Liver (tissue), 9 donors: ENCODE data around the gene ATP6AP1. TPM values are rescaled to one million over a fixed set of nuclear protein-coding genes. Genes with fewer than 3 reads are reported as not detected.

Experiments
- DNase-seq: peaks from one replicate; pipeline ENCODE4 v3.0.0-alpha.2; 2017; ENCODE audit warnings: low spot score
- H3K27ac ChIP-seq, 2 donors: one replicate each; pipeline ENCODE4 v1.7.0; 2013; ENCODE audit warnings: inconsistent platforms in 2 of 2, low read length in 2 of 2, control low read depth in 1 of 2, low read depth in 1 of 2, mild to moderate bottlenecking in 1 of 2
- H3K27me3 ChIP-seq, 4 donors: one replicate each; pipeline versions ENCODE4 v1.6.1 to v1.7.0; 2013; ENCODE audit warnings: low read length in 3 of 4, inconsistent platforms in 1 of 4, mild to moderate bottlenecking in 1 of 4, moderate library complexity in 1 of 4; ENCODE audit not compliant: control insufficient read depth in 4 of 4, insufficient read depth in 4 of 4
- H3K36me3 ChIP-seq, 4 donors: one replicate each; pipeline versions ENCODE4 v1.6.1 to v1.7.0; 2013; ENCODE audit warnings: low read length in 3 of 4, mild to moderate bottlenecking in 3 of 4, low read depth in 1 of 4, moderate library complexity in 1 of 4; ENCODE audit not compliant: control insufficient read depth in 4 of 4, insufficient read depth in 3 of 4
- H3K4me1 ChIP-seq, 4 donors: one replicate each; pipeline versions ENCODE4 v1.6.1 to v1.7.0; 2013; ENCODE audit warnings: low read length in 3 of 4, mild to moderate bottlenecking in 3 of 4, moderate library complexity in 1 of 4; ENCODE audit not compliant: control insufficient read depth in 4 of 4, insufficient read depth in 4 of 4
- H3K4me3 ChIP-seq, 3 donors: one replicate each; pipeline versions ENCODE4 v1.6.1 to v1.7.0; 2013; ENCODE audit warnings: low read length in 3 of 3, control low read depth in 1 of 3, low read depth in 1 of 3, mild to moderate bottlenecking in 1 of 3
- H3K9ac ChIP-seq, 2 donors: one replicate each; pipeline ENCODE4 v1.7.0; 2013; ENCODE audit warnings: low read length in 2 of 2, mild to moderate bottlenecking in 2 of 2, moderate library complexity in 2 of 2, control low read depth in 1 of 2, low read depth in 1 of 2
- H3K9me3 ChIP-seq, 4 donors: one replicate each; pipeline versions ENCODE4 v1.6.1 to v1.7.0; 2013; ENCODE audit warnings: low read length in 3 of 4; ENCODE audit not compliant: control insufficient read depth in 4 of 4
- EGR1 ChIP-seq, 2 donors: IDR thresholded peaks; 2 replicates each; pipeline ENCODE4 v1.6.1; 2016 to 2018; ENCODE audit warnings: antibody characterized with exemption in 2 of 2, low read depth in 2 of 2
- FOXA1 ChIP-seq: IDR thresholded peaks from 2 replicates; pipeline ENCODE4 v1.6.1; 2016; ENCODE audit warnings: antibody characterized with exemption
- GABPA ChIP-seq, 2 donors: IDR thresholded peaks in 1 of 2; conservative IDR thresholded peaks in 1 of 2; 2 replicates each; pipeline ENCODE4 v1.6.1; 2016; ENCODE audit warnings: antibody characterized with exemption in 2 of 2, mild to moderate bottlenecking in 1 of 2, moderate library complexity in 1 of 2
- HNF4G ChIP-seq: IDR thresholded peaks from 2 replicates; pipeline ENCODE4 v1.6.1; 2016; ENCODE audit warnings: antibody characterized with exemption
- JUND ChIP-seq, 2 donors: IDR thresholded peaks; 2 replicates each; pipeline ENCODE4 v1.6.1; 2016; ENCODE audit warnings: antibody characterized with exemption in 2 of 2
- NR2F2 ChIP-seq: IDR thresholded peaks from 2 replicates; pipeline ENCODE4 v1.6.1; 2016; ENCODE audit warnings: antibody characterized with exemption
- RAD21 ChIP-seq, 2 donors: IDR thresholded peaks; 2 replicates each; pipeline ENCODE4 v1.6.1; 2016; ENCODE audit warnings: antibody characterized with exemption in 2 of 2, mild to moderate bottlenecking in 2 of 2
- RXRA ChIP-seq, 2 donors: IDR thresholded peaks; 2 replicates each; pipeline ENCODE4 v1.6.1; 2017 to 2018; ENCODE audit warnings: antibody characterized with exemption in 2 of 2, mild to moderate bottlenecking in 1 of 2
- SP1 ChIP-seq: IDR thresholded peaks from 2 replicates; pipeline ENCODE4 v1.6.1; 2018; ENCODE audit warnings: antibody characterized with exemption, mild to moderate bottlenecking
- TAF1 ChIP-seq: conservative IDR thresholded peaks from 2 replicates; pipeline ENCODE4 v1.6.1; 2016; ENCODE audit warnings: antibody characterized with exemption, mild to moderate bottlenecking
- YY1 ChIP-seq: IDR thresholded peaks from 2 replicates; pipeline ENCODE4 v1.6.1; 2016; ENCODE audit warnings: antibody characterized with exemption, mild to moderate bottlenecking
- WGBS: extraction: QIAGEN DNeasy Blood & Tissue Kit; methylation state at CpG from one replicate; pipeline ENCODE4 v1.1.7; 2013; 5-methylcytosine and 5-hydroxymethylcytosine counted together
- polyA plus RNA-seq, 2 donors: library from polyadenylated mRNA; stranded (reverse) in 1 of 2; unstranded in 1 of 2; fragments of 200-250 nt in 1 of 2; fragments of >200 nt in 1 of 2; fragmentation: Nextera tagmentation in 1 of 2; extraction: Ambion mirVana in 1 of 2; gene quantifications; one replicate each; pipeline versions ENCODE4 v1.2.1 to v1.2.3, GENCODE V29; 2013 to 2015
- total RNA-seq, 2 donors: library from RNA; depleted of rRNA; stranded (reverse); fragments of >200 nt; gene quantifications; one replicate each; pipeline ENCODE4 v1.2.3, GENCODE V29; 2014
- TF ChIP-seq, protein P1 (sequence below): IDR thresholded peaks from 2 replicates; pipeline ENCODE4 v1.6.1; 2016; ENCODE audit warnings: antibody characterized with exemption, mild to moderate bottlenecking
- TF ChIP-seq, protein P2 (sequence below): IDR thresholded peaks from 2 replicates; pipeline ENCODE4 v1.6.1; 2016; ENCODE audit warnings: antibody characterized with exemption
- TF ChIP-seq, protein P3 (sequence below): IDR thresholded peaks from 2 replicates; pipeline ENCODE4 v1.6.1; 2016; ENCODE audit warnings: antibody characterized with exemption
- donor health status: healthy.
- donor health status: healthy.
- donor health status: healthy.
- donor health status: healthy.
- donor health status: healthy.

Gene ATP6AP1
- total and polyA plus RNA-seq, 4 donors = 35.2 to 43.3 (median 40.8) TPM

DNA sequence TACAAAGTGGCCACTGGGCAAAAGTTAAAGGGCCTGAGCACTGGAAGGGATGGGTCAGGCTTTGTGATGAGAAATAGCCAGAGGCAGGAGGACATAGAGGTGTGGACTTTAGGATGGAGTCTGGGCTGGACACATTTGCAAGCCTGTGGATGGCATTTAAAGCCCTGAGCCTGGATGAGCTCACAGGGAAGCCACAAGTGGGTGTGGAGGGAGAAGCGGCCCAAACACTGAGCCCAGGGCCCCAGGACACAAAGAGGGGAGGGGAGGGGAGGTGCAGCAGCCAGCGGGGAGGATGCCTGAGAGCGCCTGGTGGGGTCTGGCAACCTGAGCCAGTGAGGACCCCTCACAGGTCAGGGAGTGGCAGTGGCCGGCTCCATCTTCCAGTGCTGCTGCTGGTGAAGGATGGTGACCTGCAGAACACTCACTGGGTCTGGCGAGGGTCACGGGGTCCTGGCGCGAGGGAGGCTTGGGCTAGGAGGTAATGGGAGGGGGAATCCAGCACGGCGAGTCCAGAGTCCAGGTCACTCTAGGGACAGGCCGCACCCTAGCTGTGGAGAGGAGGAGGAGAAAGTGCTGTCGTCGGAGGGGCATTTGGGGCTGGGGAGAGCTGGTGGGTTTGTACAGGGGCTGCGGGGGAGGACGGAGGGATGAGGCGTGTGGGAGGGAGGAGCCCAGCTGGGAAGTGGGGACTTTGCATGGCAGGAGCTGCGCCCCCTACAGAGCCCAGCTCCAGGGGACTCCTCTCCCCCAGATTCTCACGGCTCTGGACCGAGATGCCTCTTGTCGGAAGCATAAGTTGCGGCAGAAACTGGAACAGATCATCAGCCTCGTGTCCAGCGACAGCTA, 43.6 kb downstream of the ATP6AP1 start:
- TF ChIP-seq RAD21 (IDR thresholded peaks at IDR 0.05) (no peak), FOXA1 (no peak), HNF4G (no peak), EGR1 (IDR thresholded peaks at IDR 0.05; ENCODE audit: low read depth in 2 of 2) (no peak), RXRA (IDR thresholded peaks at IDR 0.05) (no peak), TAF1 (no peak), JUND (IDR thresholded peaks at IDR 0.05) (no peak)
- TF ChIP-seq, protein P1, sequence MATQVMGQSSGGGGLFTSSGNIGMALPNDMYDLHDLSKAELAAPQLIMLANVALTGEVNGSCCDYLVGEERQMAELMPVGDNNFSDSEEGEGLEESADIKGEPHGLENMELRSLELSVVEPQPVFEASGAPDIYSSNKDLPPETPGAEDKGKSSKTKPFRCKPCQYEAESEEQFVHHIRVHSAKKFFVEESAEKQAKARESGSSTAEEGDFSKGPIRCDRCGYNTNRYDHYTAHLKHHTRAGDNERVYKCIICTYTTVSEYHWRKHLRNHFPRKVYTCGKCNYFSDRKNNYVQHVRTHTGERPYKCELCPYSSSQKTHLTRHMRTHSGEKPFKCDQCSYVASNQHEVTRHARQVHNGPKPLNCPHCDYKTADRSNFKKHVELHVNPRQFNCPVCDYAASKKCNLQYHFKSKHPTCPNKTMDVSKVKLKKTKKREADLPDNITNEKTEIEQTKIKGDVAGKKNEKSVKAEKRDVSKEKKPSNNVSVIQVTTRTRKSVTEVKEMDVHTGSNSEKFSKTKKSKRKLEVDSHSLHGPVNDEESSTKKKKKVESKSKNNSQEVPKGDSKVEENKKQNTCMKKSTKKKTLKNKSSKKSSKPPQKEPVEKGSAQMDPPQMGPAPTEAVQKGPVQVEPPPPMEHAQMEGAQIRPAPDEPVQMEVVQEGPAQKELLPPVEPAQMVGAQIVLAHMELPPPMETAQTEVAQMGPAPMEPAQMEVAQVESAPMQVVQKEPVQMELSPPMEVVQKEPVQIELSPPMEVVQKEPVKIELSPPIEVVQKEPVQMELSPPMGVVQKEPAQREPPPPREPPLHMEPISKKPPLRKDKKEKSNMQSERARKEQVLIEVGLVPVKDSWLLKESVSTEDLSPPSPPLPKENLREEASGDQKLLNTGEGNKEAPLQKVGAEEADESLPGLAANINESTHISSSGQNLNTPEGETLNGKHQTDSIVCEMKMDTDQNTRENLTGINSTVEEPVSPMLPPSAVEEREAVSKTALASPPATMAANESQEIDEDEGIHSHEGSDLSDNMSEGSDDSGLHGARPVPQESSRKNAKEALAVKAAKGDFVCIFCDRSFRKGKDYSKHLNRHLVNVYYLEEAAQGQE = no peak
- TF ChIP-seq, protein P2, sequence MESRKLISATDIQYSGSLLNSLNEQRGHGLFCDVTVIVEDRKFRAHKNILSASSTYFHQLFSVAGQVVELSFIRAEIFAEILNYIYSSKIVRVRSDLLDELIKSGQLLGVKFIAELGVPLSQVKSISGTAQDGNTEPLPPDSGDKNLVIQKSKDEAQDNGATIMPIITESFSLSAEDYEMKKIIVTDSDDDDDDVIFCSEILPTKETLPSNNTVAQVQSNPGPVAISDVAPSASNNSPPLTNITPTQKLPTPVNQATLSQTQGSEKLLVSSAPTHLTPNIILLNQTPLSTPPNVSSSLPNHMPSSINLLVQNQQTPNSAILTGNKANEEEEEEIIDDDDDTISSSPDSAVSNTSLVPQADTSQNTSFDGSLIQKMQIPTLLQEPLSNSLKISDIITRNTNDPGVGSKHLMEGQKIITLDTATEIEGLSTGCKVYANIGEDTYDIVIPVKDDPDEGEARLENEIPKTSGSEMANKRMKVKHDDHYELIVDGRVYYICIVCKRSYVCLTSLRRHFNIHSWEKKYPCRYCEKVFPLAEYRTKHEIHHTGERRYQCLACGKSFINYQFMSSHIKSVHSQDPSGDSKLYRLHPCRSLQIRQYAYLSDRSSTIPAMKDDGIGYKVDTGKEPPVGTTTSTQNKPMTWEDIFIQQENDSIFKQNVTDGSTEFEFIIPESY = no peak
- TF ChIP-seq, protein P3, sequence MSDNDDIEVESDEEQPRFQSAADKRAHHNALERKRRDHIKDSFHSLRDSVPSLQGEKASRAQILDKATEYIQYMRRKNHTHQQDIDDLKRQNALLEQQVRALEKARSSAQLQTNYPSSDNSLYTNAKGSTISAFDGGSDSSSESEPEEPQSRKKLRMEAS = no peak
- H3K4me3 ChIP-seq = no peak overlapping the region
- no peak overlapping the region for H3K27ac ChIP-seq
- no peaks in the 10 kb centered on the region for H3K9me3 ChIP-seq
- H3K27me3 ChIP-seq = no peaks in the 10 kb centered on the region
- no peak for DNase-seq
- H3K4me1 ChIP-seq = no peaks in the 10 kb centered on the region
- WGBS = 77% methylated on average over 23 of the region's 23 CpGs
- H3K9ac ChIP-seq = no peak overlapping the region
- H3K36me3 ChIP-seq = no peaks in the 10 kb centered on the region

DNA sequence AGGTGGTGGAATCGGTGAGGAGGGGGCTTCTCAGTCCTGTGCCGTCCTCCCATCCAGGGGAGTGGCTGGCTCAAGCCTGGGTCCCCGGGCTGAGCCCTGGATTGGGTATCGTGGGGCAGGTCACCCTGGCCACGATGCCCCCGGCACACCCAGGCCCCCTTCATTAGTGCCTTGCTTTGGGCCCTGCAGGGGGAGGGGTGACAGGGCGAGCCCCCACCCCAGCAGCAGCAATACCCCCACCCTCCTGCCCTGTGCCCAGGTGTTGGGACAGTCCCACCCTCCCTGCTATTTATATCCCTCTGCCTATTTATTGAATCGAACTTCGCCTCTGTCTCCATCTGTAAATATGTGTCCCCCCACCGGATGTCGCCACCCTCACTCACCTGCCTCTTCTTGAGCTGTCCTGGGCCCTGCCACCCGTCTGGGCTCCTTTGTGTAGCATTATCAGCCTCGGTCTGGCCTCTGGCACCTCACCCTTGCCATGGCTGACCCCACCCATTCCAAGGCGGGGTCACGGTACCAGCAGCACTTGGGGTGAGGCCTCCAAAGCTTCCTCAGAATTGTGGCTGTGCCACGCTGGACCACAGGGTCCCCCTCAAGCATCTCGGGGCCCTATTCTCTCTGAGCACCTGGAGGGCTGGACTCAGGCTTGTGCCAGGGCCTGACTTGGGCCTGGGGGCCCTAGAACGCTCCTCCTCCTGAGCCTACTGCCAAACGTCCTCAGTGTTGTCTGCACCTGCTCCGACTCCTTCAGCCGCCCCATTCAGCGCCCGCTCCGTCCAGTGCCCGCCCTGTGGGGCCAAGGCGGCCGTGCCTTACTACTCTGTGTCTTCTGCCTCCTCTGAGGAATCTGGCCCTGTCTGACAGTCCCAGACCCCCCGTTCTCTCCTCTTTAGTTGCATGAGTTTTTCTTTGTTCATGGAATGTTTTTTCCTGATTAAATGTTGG, 44.5 kb downstream of the ATP6AP1 start:
- Histone ChIP-seq H3K36me3 (no peaks in the 10 kb centered on the region), H3K4me1 (no peaks in the 10 kb centered on the region), H3K27ac (no peak overlapping the region), H3K4me3 (no peak overlapping the region), H3K9me3 (no peaks in the 10 kb centered on the region), H3K27me3 (no peaks in the 10 kb centered on the region), H3K9ac (no peak overlapping the region)
- no peak for DNase-seq
- 86% methylated on average over 28 of the region's 28 CpGs for WGBS
- TF ChIP-seq GABPA (IDR thresholded peaks at IDR 0.05 in 1 of 2, conservative IDR thresholded peaks at IDR 0.05 in 1 of 2) = no peak
- no peak for TF ChIP-seq RXRA (IDR thresholded peaks at IDR 0.05)
- TF ChIP-seq FOXA1 = no peak
- TF ChIP-seq, protein P1 = no peak
- no peak for TF ChIP-seq YY1
- no peak for TF ChIP-seq JUND (IDR thresholded peaks at IDR 0.05)
- TF ChIP-seq EGR1 (IDR thresholded peaks at IDR 0.05; ENCODE audit: low read depth in 2 of 2) = no peak
- TF ChIP-seq, protein P3 = no peak
- TF ChIP-seq, protein P2 = no peak
- TF ChIP-seq NR2F2 = no peak
- no peak for TF ChIP-seq RAD21 (IDR thresholded peaks at IDR 0.05)
- no peak for TF ChIP-seq HNF4G
- TF ChIP-seq SP1 = no peak
